Neutrophil (primary cell): ENCODE data around the gene RPE65.

Experiments used
- H3K27ac ChIP-seq: fragments of 200-600 bp; sonication (generic); 2 replicates; pipeline ENCODE4 v1.5.1; 2016; ENCODE audit warnings: mild to moderate bottlenecking, moderate library complexity
- H3K27me3 ChIP-seq: fragments of 200-600 bp; sonication (generic); 2 replicates; pipeline ENCODE4 v1.6.0; 2016; ENCODE audit warnings: mild to moderate bottlenecking
- H3K36me3 ChIP-seq: fragments of 200-600 bp; sonication (generic); 2 replicates; pipeline ENCODE4 v1.5.1; 2017
- H3K4me1 ChIP-seq, 2 experiments: fragments of 200-600 bp in 1 of 2; sonication (generic) in 1 of 2; 1 replicate in 1 of 2; 2 replicates in 1 of 2; pipeline versions ENCODE4 v1.5.1 to v1.6.1; 2013 to 2016; ENCODE audit warnings: low read depth in 1 of 2, low read length in 1 of 2, mild to moderate bottlenecking in 1 of 2, moderate library complexity in 1 of 2; ENCODE audit not compliant: control insufficient read depth in 1 of 2, insufficient read depth in 1 of 2
- H3K4me3 ChIP-seq, 2 experiments: fragments of 200-600 bp in 1 of 2; sonication (generic) in 1 of 2; 1 replicate in 1 of 2; 2 replicates in 1 of 2; pipeline ENCODE4 v1.5.1; 2013 to 2016; ENCODE audit warnings: low read depth in 1 of 2, low read length in 1 of 2, mild to moderate bottlenecking in 1 of 2, moderate library complexity in 1 of 2
- H3K9me3 ChIP-seq: fragments of 200-600 bp; sonication (generic); 2 replicates; pipeline ENCODE4 v1.5.1; 2016
- CTCF ChIP-seq: fragments of 200-600 bp; sonication (generic); IDR thresholded peaks from 2 replicates; pipeline ENCODE4 v1.5.1; 2016; ENCODE audit warnings: antibody characterized with exemption

RPE65 gene

GRCh38 chr1:68449901-68450300 lies at the start of gene RPE65:
Gene RPE65, minus strand, starts transcription at chr1:68449954. Its CDS starts 49 bp downstream, at chr1:68449905.
- H3K36me3 ChIP-seq: no peaks in the 10 kb centered on the region
- H3K4me1 ChIP-seq: peaks cover 13 to 19% of the 10 kb centered on the region in 2 experiments
- H3K4me3 ChIP-seq: no peak within 1 kb of the TSS
- no peak for TF ChIP-seq CTCF
- H3K9me3 ChIP-seq: no peaks in the 10 kb centered on the region
- no peak within 1 kb of the TSS for H3K27ac ChIP-seq
- H3K27me3 ChIP-seq: no peaks in the 10 kb centered on the region

GRCh38 chr1:68497358-68497698 lies 47.6 kb upstream of the RPE65 start:
- Histone ChIP-seq H3K9me3 (no peaks in the 10 kb centered on the region), H3K27me3 (no peaks in the 10 kb centered on the region), H3K36me3 (no peaks in the 10 kb centered on the region), H3K4me1 (peaks cover 21 to 24% of the 10 kb centered on the region in 2 experiments), H3K4me3 (peak overlapping the region; percentile 64 to 66), H3K27ac (no peak overlapping the region)
- TF ChIP-seq CTCF: no peak

GRCh38 chr1:68496680-68497357 lies 47.1 kb upstream of the RPE65 start, which contains the start of gene DEPDC1:
Gene DEPDC1, minus strand, starts transcription at chr1:68497082. Its CDS starts 83 bp downstream, at chr1:68496999.
- Histone ChIP-seq H3K4me3 (peak within 1 kb of the TSS; percentile 64 to 66), H3K27me3 (no peaks in the 10 kb centered on the region), H3K4me1 (peaks cover 21 to 24% of the 10 kb centered on the region in 2 experiments), H3K9me3 (no peaks in the 10 kb centered on the region), H3K36me3 (no peaks in the 10 kb centered on the region), H3K27ac (no peak within 1 kb of the TSS)
- peak; percentile 11 for TF ChIP-seq CTCF

- no peak overlapping the region for H3K27ac ChIP-seq
- H3K4me1 ChIP-seq: peaks cover 21 to 24% of the 10 kb centered on the region in 2 experiments
- no peaks in the 10 kb centered on the region for H3K27me3 ChIP-seq
- no peaks in the 10 kb centered on the region for H3K9me3 ChIP-seq
- H3K4me3 ChIP-seq: peak overlapping the region; percentile 64 to 66
- TF ChIP-seq CTCF: no peak
- H3K36me3 ChIP-seq: no peaks in the 10 kb centered on the region
These were observed 46.4 kb upstream of the RPE65 start for GRCh38 chr1:68495968-68496679.

- no peak for TF ChIP-seq CTCF
- H3K4me1 ChIP-seq: peaks cover 21 to 24% of the 10 kb centered on the region in 2 experiments
- H3K27me3 ChIP-seq: no peaks in the 10 kb centered on the region
- no peak overlapping the region for H3K27ac ChIP-seq
- no peaks in the 10 kb centered on the region for H3K36me3 ChIP-seq
- no peaks in the 10 kb centered on the region for H3K9me3 ChIP-seq
- H3K4me3 ChIP-seq: no peak overlapping the region
These were observed 45.8 kb upstream of the RPE65 start for GRCh38 chr1:68495532-68495931.
